K562 (cell line): ENCODE measurements around the gene ZNRF1. TPM values are rescaled to one million over a fixed set of nuclear protein-coding genes. Genes with fewer than 3 reads are reported as not detected.

Experiments used
- ARID4B ChIP-seq: sonication (generic); formaldehyde crosslinking; IDR thresholded peaks from 2 replicates; pipeline ENCODE4 v1.8.0; 2022; ENCODE audit warnings: mild to moderate bottlenecking, missing genetic modification reagents
- CSDE1 ChIP-seq, 2 experiments: fragments of 450-650 bp; IDR thresholded peaks; 2 replicates each; pipeline ENCODE4 v1.6.1; 2016; ENCODE audit warnings: mild to moderate bottlenecking in 1 of 2
- CXXC5 ChIP-seq: fragments of 250-450 bp; sonication (Bioruptor Pico); IDR thresholded peaks from 2 replicates; pipeline ENCODE4 v1.8.0; 2022; ENCODE audit warnings: inconsistent platforms, mild to moderate bottlenecking, moderate library complexity
- ETS1 ChIP-seq: conservative IDR thresholded peaks from 2 replicates; pipeline ENCODE4 v1.6.1; 2011; ENCODE audit warnings: low read depth, mild to moderate bottlenecking, low read length; ENCODE audit not compliant: control insufficient read depth
- KLF1 ChIP-seq: fragments of 450-650 bp; IDR thresholded peaks from 2 replicates; pipeline ENCODE4 v1.6.1; 2016; ENCODE audit warnings: missing genetic modification characterization, missing compliant biosample characterization
- MCM5 ChIP-seq: fragments of 450-650 bp; IDR thresholded peaks from 2 replicates; pipeline ENCODE4 v1.6.1; 2016; ENCODE audit warnings: low read depth
- RFX5 ChIP-seq: IDR thresholded peaks from 2 replicates; pipeline ENCODE4 v1.6.1; 2011; ENCODE audit warnings: low read depth, mild to moderate bottlenecking, improper control_type of control experiment, low read length
- RNF2 ChIP-seq: sonication (generic); IDR thresholded peaks from 2 replicates; pipeline ENCODE4 v1.6.1; 2016
- TAF7 ChIP-seq: fragments of 450-650 bp; IDR thresholded peaks from 2 replicates; pipeline ENCODE4 v1.6.1; 2016; ENCODE audit warnings: missing genetic modification characterization, missing compliant biosample characterization
- ZNF140 ChIP-seq: fragments of 250-450 bp; sonication (Bioruptor Pico); IDR thresholded peaks from 2 replicates; pipeline ENCODE4 v1.8.0; 2021; ENCODE audit warnings: moderate library complexity, mild to moderate bottlenecking, inconsistent platforms
- ZNF444 ChIP-seq: fragments of 250-450 bp; sonication (Bioruptor Pico); IDR thresholded peaks from 2 replicates; pipeline ENCODE4 v1.4.0; 2020; ENCODE audit warnings: mild to moderate bottlenecking, moderate library complexity
- ZNF561 ChIP-seq: fragments of 450-650 bp; formaldehyde crosslinking; conservative IDR thresholded peaks from 2 replicates; pipeline ENCODE4 v1.4.0; 2020; ENCODE audit warnings: mild to moderate bottlenecking, moderate library complexity
- ZNF644 ChIP-seq: fragments of 200-800 bp; sonication (Bioruptor generic); IDR thresholded peaks from 2 replicates; pipeline ENCODE4 v1.6.1; 2016; ENCODE audit warnings: low read depth, missing genetic modification characterization, missing compliant biosample characterization
- polyA plus RNA-seq, 8 experiments: library from polyadenylated mRNA; depleted of rRNA in 4 of 8; stranded (reverse) in 5 of 8; unstranded in 3 of 8; fragments of >200 nt; fragmentation: Nextera tagmentation in 2 of 8; fragmentation: Illumina TruSeq in 1 of 8; extraction: Ambion mirVana in 2 of 8; extraction: Trizol in 1 of 8; gene quantifications; 2 replicates each; pipeline versions ENCODE4 v1.2.1 to v1.2.3, GENCODE V29; 2011 to 2014; ENCODE audit warnings: inconsistent platforms in 1 of 8, missing spikeins in 1 of 8
- total RNA-seq, 7 experiments: library from RNA; depleted of rRNA in 6 of 7; stranded (reverse); fragments of >200 nt in 6 of 7; fragmentation: Illumina TruSeq in 2 of 7; extraction: Trizol in 2 of 7; gene quantifications; 2 replicates each; pipeline versions ENCODE4 v1.2.1 to v1.2.3, GENCODE V29; 2011 to 2021; ENCODE audit warnings: low replicate concordance in 1 of 7
- TF ChIP-seq, protein P1 (sequence below): fragments of 450-650 bp; formaldehyde crosslinking; IDR thresholded peaks from 2 replicates; pipeline ENCODE4 v1.4.0; 2020; ENCODE audit warnings: mild to moderate bottlenecking, moderate library complexity
- TF ChIP-seq, protein P2 (sequence below): sonication (generic); formaldehyde crosslinking; IDR thresholded peaks from 2 replicates; pipeline ENCODE4 v1.8.0; 2022; ENCODE audit warnings: mild to moderate bottlenecking, missing genetic modification reagents
- TF ChIP-seq, protein P3 (sequence below): fragments of 450-650 bp; formaldehyde crosslinking; IDR thresholded peaks from 2 replicates; pipeline ENCODE4 v1.4.0; 2020; ENCODE audit warnings: mild to moderate bottlenecking, moderate library complexity

Gene ZNRF1
- total and polyA plus RNA-seq, 9 of the 15 experiments (the other 6 are each of a cell fraction or from before 2014, with no cell fraction given) = 9.5 to 37.7 (median 20.0) TPM

GRCh38 chr16:75043175-75043895 is 44.5 kb downstream of the ZNRF1 start (continued):
- TF ChIP-seq, protein P1, sequence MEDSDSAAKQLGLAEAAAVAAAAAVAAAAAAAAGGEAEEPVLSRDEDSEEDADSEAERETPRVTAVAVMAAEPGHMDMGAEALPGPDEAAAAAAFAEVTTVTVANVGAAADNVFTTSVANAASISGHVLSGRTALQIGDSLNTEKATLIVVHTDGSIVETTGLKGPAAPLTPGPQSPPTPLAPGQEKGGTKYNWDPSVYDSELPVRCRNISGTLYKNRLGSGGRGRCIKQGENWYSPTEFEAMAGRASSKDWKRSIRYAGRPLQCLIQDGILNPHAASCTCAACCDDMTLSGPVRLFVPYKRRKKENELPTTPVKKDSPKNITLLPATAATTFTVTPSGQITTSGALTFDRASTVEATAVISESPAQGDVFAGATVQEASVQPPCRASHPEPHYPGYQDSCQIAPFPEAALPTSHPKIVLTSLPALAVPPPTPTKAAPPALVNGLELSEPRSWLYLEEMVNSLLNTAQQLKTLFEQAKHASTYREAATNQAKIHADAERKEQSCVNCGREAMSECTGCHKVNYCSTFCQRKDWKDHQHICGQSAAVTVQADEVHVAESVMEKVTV (CRISPR knock-in tag) = peak; percentile 24; the same call in 1 of the 2 replicates
- TF ChIP-seq KLF1 (tag) = no peak
- TF ChIP-seq ZNF444 (CRISPR knock-in tag) = no peak
- TF ChIP-seq, protein P2, sequence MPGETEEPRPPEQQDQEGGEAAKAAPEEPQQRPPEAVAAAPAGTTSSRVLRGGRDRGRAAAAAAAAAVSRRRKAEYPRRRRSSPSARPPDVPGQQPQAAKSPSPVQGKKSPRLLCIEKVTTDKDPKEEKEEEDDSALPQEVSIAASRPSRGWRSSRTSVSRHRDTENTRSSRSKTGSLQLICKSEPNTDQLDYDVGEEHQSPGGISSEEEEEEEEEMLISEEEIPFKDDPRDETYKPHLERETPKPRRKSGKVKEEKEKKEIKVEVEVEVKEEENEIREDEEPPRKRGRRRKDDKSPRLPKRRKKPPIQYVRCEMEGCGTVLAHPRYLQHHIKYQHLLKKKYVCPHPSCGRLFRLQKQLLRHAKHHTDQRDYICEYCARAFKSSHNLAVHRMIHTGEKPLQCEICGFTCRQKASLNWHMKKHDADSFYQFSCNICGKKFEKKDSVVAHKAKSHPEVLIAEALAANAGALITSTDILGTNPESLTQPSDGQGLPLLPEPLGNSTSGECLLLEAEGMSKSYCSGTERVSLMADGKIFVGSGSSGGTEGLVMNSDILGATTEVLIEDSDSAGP = no peak
- TF ChIP-seq CSDE1 (IDR thresholded peaks at IDR 0.05) = no peak
- TF ChIP-seq MCM5 = no peak
- no peak for TF ChIP-seq ETS1
- TF ChIP-seq TAF7 (tag) = no peak
- TF ChIP-seq ZNF140 = no peak
- peak; percentile 85; the same call in 1 of the 2 replicates for TF ChIP-seq ZNF644 (tag)
- no peak for TF ChIP-seq ARID4B
- TF ChIP-seq CXXC5 (CRISPR knock-in tag) = no peak; the same call in none of the 2 replicates
- 0 out of 2 replicates have a peak, but pooled peaks have one; percentile 26 for TF ChIP-seq RFX5
- TF ChIP-seq ZNF561 (CRISPR knock-in tag) = no peak
- TF ChIP-seq RNF2 = peak; percentile 90
- TF ChIP-seq, protein P3, sequence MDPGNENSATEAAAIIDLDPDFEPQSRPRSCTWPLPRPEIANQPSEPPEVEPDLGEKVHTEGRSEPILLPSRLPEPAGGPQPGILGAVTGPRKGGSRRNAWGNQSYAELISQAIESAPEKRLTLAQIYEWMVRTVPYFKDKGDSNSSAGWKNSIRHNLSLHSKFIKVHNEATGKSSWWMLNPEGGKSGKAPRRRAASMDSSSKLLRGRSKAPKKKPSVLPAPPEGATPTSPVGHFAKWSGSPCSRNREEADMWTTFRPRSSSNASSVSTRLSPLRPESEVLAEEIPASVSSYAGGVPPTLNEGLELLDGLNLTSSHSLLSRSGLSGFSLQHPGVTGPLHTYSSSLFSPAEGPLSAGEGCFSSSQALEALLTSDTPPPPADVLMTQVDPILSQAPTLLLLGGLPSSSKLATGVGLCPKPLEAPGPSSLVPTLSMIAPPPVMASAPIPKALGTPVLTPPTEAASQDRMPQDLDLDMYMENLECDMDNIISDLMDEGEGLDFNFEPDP (CRISPR knock-in tag) = no peak
